H1 (cell line): ENCODE measurements around the gene PDE2A. TPM values are rescaled to one million over a fixed set of nuclear protein-coding genes. Genes with fewer than 3 reads are reported as not detected.

Experiments used
- CTCF ChIP-seq, 3 experiments: IDR thresholded peaks; 1 replicate in 2 of 3; 2 replicates in 1 of 3; pipeline versions ENCODE4 v1.5.1 to v1.6.1; 2011; ENCODE audit warnings: low read length in 3 of 3, mild to moderate bottlenecking in 3 of 3, inconsistent platforms in 2 of 3, low read depth in 1 of 3, moderate library complexity in 1 of 3; ENCODE audit not compliant: insufficient read depth in 1 of 3; ENCODE audit errors: control extremely low read depth in 1 of 3
- polyA plus RNA-seq, 7 experiments: library from polyadenylated mRNA; depleted of rRNA in 3 of 7; stranded (reverse) in 5 of 7; unstranded in 2 of 7; fragments of >200 nt in 5 of 7; fragments of 200-250 nt in 2 of 7; gene quantifications; 1 replicate in 5 of 7; 2 replicates in 1 of 7; 4 replicates in 1 of 7; pipeline versions ENCODE4 v1.2.1 to v1.2.3, GENCODE V29; 2011 to 2013; ENCODE audit warnings: missing spikeins in 2 of 7, mixed read lengths in 2 of 7
- total RNA-seq: library from RNA; stranded (reverse); fragmentation: NEBNext Ultra II Directional; extraction: Animal tissue kit (Norgen Biotek cat#: 25700); gene quantifications from 2 replicates; pipeline ENCODE4 v1.2.1, GENCODE V29; 2021

The PDE2A gene
- total and polyA plus RNA-seq, 2 of the 8 experiments (the other 6 are each of a cell fraction or from before 2014, with no cell fraction given), result 3.4 to 7.1 TPM

DNA sequence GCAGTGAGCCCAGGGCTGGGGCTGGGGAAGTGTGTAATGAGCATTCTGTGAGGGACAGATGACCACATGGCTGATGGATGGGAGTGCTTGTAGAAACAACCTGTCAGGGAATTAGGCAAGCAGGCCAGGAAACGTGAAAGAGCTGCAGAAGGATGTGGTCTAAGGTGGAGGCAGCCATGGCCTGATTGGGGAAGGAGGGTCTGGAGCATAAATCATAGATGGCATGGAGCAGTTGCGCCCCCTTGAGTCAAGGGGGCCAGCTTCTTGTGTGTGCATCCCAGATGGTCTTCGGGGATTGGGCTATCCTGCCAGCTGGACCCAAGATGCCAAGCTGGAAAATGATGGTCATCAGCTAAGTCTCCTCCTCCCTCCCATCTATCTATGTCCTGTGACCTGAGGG lies 120.5 kb downstream of the PDE2A start (continued):
- peak; percentile 81 to 92 (median 84) for TF ChIP-seq CTCF (IDR thresholded peaks at IDR 0.05; ENCODE audit: control extremely low read depth in 1 of 3, insufficient read depth in 1 of 3, low read depth in 1 of 3, low read length in 3 of 3)
